Measurements from ENCODE around the gene ST7. TPM values are rescaled to one million over a fixed set of nuclear protein-coding genes. Genes with fewer than 3 reads are reported as not detected.
"Not testable (repeated sequence)": the region's sequence is repeated elsewhere in the genome, so short reads cannot be mapped to it uniquely, and the experiment has no call there.

The ST7 gene
- total RNA-seq, 1 donor from 2014 or later: 6.2 TPM

GRCh38 chr7:117120321-117120720 is 167.0 kb downstream of the ST7 start:
- intact Hi-C loops (cut with micrococcal nuclease): not testable (repeated sequence)

- intact Hi-C loops (cut with micrococcal nuclease): not testable (repeated sequence)
Observed at GRCh38 chr7:117122036-117122435, 168.7 kb downstream of the ST7 start.

GRCh38 chr7:117122536-117122935 is 169.2 kb downstream of the ST7 start:
- intact Hi-C loops (cut with micrococcal nuclease): no loop called here

- intact Hi-C loops (cut with micrococcal nuclease): no loop called here
Observed at GRCh38 chr7:117123311-117123926, 170.1 kb downstream of the ST7 start.

GRCh38 chr7:117124591-117125220 is 171.4 kb downstream of the ST7 start:
- intact Hi-C loops (cut with micrococcal nuclease): no loop called here

GRCh38 chr7:117126676-117127075 is 173.4 kb downstream of the ST7 start:
- intact Hi-C loops (cut with micrococcal nuclease): loop anchor here (1.0 kb wide), 2 partner anchors 141 to 196 kb away; no protein-coding TSS in a partner anchor

GRCh38 chr7:117127585-117128168 is 174.4 kb downstream of the ST7 start:
- intact Hi-C loops (cut with micrococcal nuclease): loop anchor here (1.0 kb wide), 2 partner anchors 142 to 197 kb away; no protein-coding TSS in a partner anchor

GRCh38 chr7:117129521-117129955 is 176.2 kb downstream of the ST7 start:
- intact Hi-C loops (cut with micrococcal nuclease): no loop called here

- intact Hi-C loops (cut with micrococcal nuclease): no loop called here
Observed at GRCh38 chr7:117130262-117130661, 177.0 kb downstream of the ST7 start.

- intact Hi-C loops (cut with micrococcal nuclease): no loop called here
Observed at GRCh38 chr7:117132321-117133120, 179.2 kb downstream of the ST7 start.

GRCh38 chr7:117133125-117133524 is 179.8 kb downstream of the ST7 start:
- intact Hi-C loops (cut with micrococcal nuclease): no loop called here

- intact Hi-C loops (cut with micrococcal nuclease): no loop called here
Observed at GRCh38 chr7:117134411-117134810, 181.1 kb downstream of the ST7 start.

GRCh38 chr7:117134889-117135552 is 181.7 kb downstream of the ST7 start:
- intact Hi-C loops (cut with micrococcal nuclease): no loop called here

- intact Hi-C loops (cut with micrococcal nuclease): no loop called here
Observed at GRCh38 chr7:117135553-117135891, 182.2 kb downstream of the ST7 start.

- intact Hi-C loops (cut with micrococcal nuclease): no loop called here
Observed at GRCh38 chr7:117137868-117138267, 184.6 kb downstream of the ST7 start.

GRCh38 chr7:117138495-117138894 is 185.2 kb downstream of the ST7 start:
- intact Hi-C loops (cut with micrococcal nuclease): no loop called here

GRCh38 chr7:117138981-117139380 is 185.7 kb downstream of the ST7 start:
- intact Hi-C loops (cut with micrococcal nuclease): no loop called here

GRCh38 chr7:117139397-117139984 is 186.2 kb downstream of the ST7 start:
- intact Hi-C loops (cut with micrococcal nuclease): no loop called here

- intact Hi-C loops (cut with micrococcal nuclease): no loop called here
Observed at GRCh38 chr7:117140921-117141320, 187.6 kb downstream of the ST7 start.

- intact Hi-C loops (cut with micrococcal nuclease): no loop called here
Observed at GRCh38 chr7:117143066-117143465, 189.8 kb downstream of the ST7 start.

GRCh38 chr7:117143580-117143979 is 190.3 kb downstream of the ST7 start:
- intact Hi-C loops (cut with micrococcal nuclease): no loop called here

Data from T-helper 2 cell treated with Interferon-gamma antibody and Interleukin-4, amounts not matched to agents 100 ng/mL and 5 ng/mL, for 36 hours (primary cell).